Esophagus squamous epithelium (tissue), 5 donors: ENCODE results near the gene SIN3A. TPM values are rescaled to one million over a fixed set of nuclear protein-coding genes. Genes with fewer than 3 reads are reported as not detected.
"Not testable (repeated sequence)": the region's sequence is repeated elsewhere in the genome, so short reads cannot be mapped to it uniquely, and the experiment has no call there.

ENCODE experiments used
- DNase-seq: peaks from one replicate; lab custom pipeline; 2025; lab: John Stamatoyannopoulos, UW
- H3K27ac ChIP-seq, 4 donors: fragments of 200-600 bp; sonication (generic); one replicate each; pipeline ENCODE4 v1.5.1; 2016 to 2019; ENCODE audit warnings: mild to moderate bottlenecking in 1 of 4
- H3K27me3 ChIP-seq, 4 donors: fragments of 200-600 bp; sonication (generic); 1 replicate in 3 of 4; 2 replicates in 1 of 4; pipeline versions ENCODE4 v1.5.1 to v1.6.0; 2017 to 2021; ENCODE audit warnings: antibody characterized with exemption in 1 of 4
- H3K36me3 ChIP-seq, 3 donors: fragments of 200-600 bp; sonication (generic); one replicate each; pipeline ENCODE4 v1.5.1; 2016 to 2019
- H3K4me1 ChIP-seq, 3 donors: fragments of 200-600 bp; sonication (generic); one replicate each; pipeline ENCODE4 v1.5.1; 2017 to 2019
- H3K4me3 ChIP-seq, 4 donors: fragments of 200-600 bp; sonication (generic); 1 replicate in 3 of 4; 2 replicates in 1 of 4; pipeline ENCODE4 v1.5.1; 2016 to 2019; ENCODE audit warnings: mild to moderate bottlenecking in 2 of 4, moderate library complexity in 1 of 4
- H3K9me3 ChIP-seq, 3 donors: fragments of 200-600 bp; sonication (generic); one replicate each; pipeline ENCODE4 v1.5.1; 2016 to 2019
- POLR2A ChIP-seq, 4 donors: fragments of 450-650 bp; IDR thresholded peaks; one replicate each; pipeline ENCODE4 v1.6.1; 2017; ENCODE audit warnings: antibody characterized with exemption in 4 of 4, mild to moderate bottlenecking in 4 of 4, moderate library complexity in 3 of 4
- WGBS, 2 donors: methylation state at CpG; one replicate each; pipeline ENCODE4 v1.1.5; 2018; 5-methylcytosine and 5-hydroxymethylcytosine counted together
- intact Hi-C: fragments of 100-400 bp; cut with DNase I; formaldehyde crosslinking; loops from one replicate; pipeline ENCODE4 v1.15.0; 2022
- total RNA-seq, 4 donors: library from RNA; depleted of rRNA; stranded (reverse); fragments of >200 nt; gene quantifications; one replicate each; pipeline ENCODE4 v1.1.0, GENCODE V29; 2016
- TF ChIP-seq, protein P1 (sequence below), 6 experiments: fragments of 450-650 bp in 4 of 6; fragments of 200-600 bp in 2 of 6; sonication (generic) in 2 of 6; IDR thresholded peaks; one replicate each; pipeline ENCODE4 v1.5.1; 2016 to 2019; ENCODE audit warnings: antibody characterized with exemption in 6 of 6, mild to moderate bottlenecking in 4 of 6, moderate library complexity in 4 of 6
- donor health status: DM: yes; HTN: yes; CAD: no.

The SIN3A gene
- total RNA-seq, result 10 to 100 TPM; 22.3 to 49.8 (median 26.0) TPM

DNA sequence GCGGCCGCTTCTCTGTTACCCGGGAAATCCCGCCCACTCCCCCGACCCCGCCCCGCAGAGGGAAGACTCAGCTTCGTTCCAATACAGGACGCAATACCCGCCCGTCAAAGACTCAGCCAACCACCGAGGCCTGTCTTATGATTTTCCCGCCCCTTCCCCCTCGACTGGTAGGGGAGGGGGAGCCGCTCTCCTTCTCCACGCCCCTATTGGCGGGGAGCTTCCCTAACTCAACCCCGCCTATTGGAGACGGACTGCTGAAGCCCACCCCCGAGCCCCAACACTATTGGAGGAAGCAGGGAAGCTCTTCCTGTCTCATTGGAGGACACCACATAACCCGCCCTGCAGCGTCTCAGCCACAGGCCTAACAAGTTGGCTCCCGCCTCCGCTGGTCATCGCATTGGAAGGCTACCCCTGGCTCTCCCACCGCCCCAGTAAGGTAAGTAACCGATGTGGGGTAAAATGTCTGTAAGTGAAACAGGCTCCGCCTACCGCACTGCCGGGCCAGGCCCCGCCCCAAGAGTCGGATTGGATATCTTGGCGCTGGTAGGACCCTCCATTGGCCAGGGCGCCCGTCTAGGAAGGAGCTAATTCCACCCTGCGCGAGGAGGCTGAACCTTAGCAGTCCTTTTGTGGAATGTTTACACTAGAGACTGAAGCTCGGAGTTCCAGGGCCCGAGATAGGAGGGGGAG, at the start of gene SIN3A:
TSS of gene SIN3A (minus strand) at position 17 of the 690 bp plus-strand sequence. CDS start 21,315 bp downstream, outside the sequence.
- WGBS, 2 donors, result 0% methylated on average over 2 to 6 of the region's 39 CpGs
- Histone ChIP-seq H3K27me3 (no peaks in the 10 kb centered on the region), H3K27ac (peak within 1 kb of the TSS; percentile 94 to 100 (median 100)), H3K36me3 (peaks cover 0 to 10% (median 0%) of the 10 kb centered on the region in 3 donors), H3K4me1 (peaks cover 11 to 58% (median 15%) of the 10 kb centered on the region in 3 donors), H3K9me3 (no peaks in the 10 kb centered on the region), H3K4me3 (peak within 1 kb of the TSS; percentile 79 to 98 (median 88))
- intact Hi-C loops, result no loop called here
- TF ChIP-seq, protein P1, sequence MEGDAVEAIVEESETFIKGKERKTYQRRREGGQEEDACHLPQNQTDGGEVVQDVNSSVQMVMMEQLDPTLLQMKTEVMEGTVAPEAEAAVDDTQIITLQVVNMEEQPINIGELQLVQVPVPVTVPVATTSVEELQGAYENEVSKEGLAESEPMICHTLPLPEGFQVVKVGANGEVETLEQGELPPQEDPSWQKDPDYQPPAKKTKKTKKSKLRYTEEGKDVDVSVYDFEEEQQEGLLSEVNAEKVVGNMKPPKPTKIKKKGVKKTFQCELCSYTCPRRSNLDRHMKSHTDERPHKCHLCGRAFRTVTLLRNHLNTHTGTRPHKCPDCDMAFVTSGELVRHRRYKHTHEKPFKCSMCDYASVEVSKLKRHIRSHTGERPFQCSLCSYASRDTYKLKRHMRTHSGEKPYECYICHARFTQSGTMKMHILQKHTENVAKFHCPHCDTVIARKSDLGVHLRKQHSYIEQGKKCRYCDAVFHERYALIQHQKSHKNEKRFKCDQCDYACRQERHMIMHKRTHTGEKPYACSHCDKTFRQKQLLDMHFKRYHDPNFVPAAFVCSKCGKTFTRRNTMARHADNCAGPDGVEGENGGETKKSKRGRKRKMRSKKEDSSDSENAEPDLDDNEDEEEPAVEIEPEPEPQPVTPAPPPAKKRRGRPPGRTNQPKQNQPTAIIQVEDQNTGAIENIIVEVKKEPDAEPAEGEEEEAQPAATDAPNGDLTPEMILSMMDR (IDR thresholded peaks at IDR 0.05), result no peak
- TF ChIP-seq POLR2A (IDR thresholded peaks at IDR 0.05), result peak in 2 of 4 donors; percentile 63 to 84
- DNase-seq, result peak; percentile 98

DNA sequence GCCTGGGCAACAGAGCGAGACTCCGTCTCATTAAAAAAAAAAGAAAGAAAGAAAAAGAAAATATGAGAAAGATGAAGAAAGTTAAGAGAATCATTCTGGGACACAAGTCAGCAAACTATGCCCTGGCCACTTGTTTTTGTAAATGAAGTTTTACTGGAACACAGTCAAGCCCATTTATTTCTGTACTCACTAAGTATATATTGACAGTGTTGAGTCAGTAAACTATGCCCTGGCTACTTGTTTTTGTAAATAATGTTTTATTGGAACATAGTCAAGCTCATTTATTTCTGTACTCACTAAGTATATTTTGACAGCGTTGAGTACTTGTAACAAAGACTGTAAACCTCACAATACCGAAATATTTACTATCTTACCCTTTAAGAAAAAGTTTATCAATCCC, 42.2 kb upstream of the SIN3A start:
- no peaks in the 10 kb centered on the region for H3K9me3 ChIP-seq
- DNase-seq, result no peak
- no peak overlapping the region for H3K27ac ChIP-seq
- H3K36me3 ChIP-seq, result peaks cover 0 to 70% (median 0%) of the 10 kb centered on the region in 3 donors
- WGBS, 2 donors, result 86 to 89% methylated on average over 4 of the region's 4 CpGs
- H3K4me1 ChIP-seq, result no peaks in the 10 kb centered on the region
- no peak overlapping the region for H3K4me3 ChIP-seq
- TF ChIP-seq, protein P1 (IDR thresholded peaks at IDR 0.05), result no peak
- TF ChIP-seq POLR2A (IDR thresholded peaks at IDR 0.05), result no peak
- intact Hi-C loops, result no loop called here
- H3K27me3 ChIP-seq, result no peaks in the 10 kb centered on the region

DNA sequence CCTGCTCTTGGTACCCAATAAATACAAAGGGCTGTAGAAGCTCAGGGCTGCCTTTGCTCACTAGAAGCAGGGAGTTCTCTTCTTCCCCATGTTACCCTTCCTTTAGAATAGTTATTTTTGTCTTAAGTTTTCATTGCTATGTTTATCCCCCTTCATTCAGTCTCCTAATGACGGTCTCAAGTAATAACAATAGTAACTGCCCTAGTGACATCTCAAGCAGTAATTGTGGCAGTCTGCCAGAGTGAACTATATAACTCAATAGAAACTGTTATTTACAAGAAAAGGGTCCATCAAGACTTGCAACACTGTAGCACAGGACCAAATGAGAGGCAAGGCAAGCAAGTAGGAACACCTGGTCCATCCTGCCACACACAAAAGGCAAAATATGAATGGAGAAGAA, 32.5 kb upstream of the SIN3A start:
- Histone ChIP-seq H3K27ac (no peak overlapping the region), H3K4me3 (no peak overlapping the region), H3K9me3 (no peaks in the 10 kb centered on the region), H3K36me3 (peaks cover 0 to 61% (median 5%) of the 10 kb centered on the region in 3 donors), H3K4me1 (no peaks in the 10 kb centered on the region), H3K27me3 (no peaks in the 10 kb centered on the region)
- intact Hi-C loops, result no loop called here
- TF ChIP-seq POLR2A (IDR thresholded peaks at IDR 0.05), result no peak
- TF ChIP-seq, protein P1 (IDR thresholded peaks at IDR 0.05), result no peak
- no peak for DNase-seq
- 54 to 82% methylated on average over 1 of the region's 1 CpG for WGBS, 2 donors

DNA sequence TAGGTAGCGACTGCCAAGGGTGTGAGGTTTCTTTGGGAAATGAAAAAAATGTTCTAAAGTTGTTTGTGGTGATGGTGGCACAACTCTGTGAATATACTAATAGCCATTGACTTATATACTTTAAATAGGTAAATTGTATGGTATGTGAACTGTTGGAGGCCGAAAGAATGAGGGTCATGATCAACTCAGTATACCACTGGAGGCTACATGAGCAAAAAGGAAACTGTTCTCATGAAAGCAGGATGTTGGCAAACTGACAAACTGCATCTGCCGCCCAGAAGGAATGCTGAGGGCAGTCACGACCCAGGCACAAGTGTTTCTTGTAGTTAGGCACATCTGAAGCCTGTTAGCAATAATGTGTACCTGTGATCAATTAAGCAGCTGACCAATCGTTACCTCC, 32.1 kb upstream of the SIN3A start:
- not testable (repeated sequence) for H3K27ac ChIP-seq
- 82 to 87% methylated on average over 5 of the region's 5 CpGs for WGBS, 2 donors

DNA sequence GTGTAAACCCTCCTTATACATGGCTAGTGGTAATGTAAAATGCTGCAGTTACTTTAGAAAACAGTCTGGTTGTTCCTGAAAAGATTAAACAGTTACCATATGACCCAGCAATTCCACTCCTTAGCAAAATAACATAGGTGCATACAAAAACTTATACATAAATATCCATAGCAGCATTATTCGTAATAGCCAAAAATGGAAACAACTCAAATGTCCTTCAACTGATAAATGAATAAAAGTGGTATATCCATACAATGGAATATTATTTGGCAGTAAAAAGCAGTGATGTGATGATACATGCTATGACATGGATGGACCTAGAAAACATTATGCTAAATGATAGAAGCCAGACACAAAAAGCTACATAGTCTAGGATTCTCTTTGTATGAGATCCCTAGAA, 31.6 kb upstream of the SIN3A start:
- intact Hi-C loops, result no loop called here
- no peak overlapping the region for H3K27ac ChIP-seq
- peaks cover 4 to 61% (median 6%) of the 10 kb centered on the region in 3 donors for H3K36me3 ChIP-seq
- TF ChIP-seq, protein P1 (IDR thresholded peaks at IDR 0.05), result no peak
- no peak for TF ChIP-seq POLR2A (IDR thresholded peaks at IDR 0.05)
- no peaks in the 10 kb centered on the region for H3K9me3 ChIP-seq
- H3K4me3 ChIP-seq, result no peak overlapping the region
- WGBS, 2 donors, result 85 to 96% methylated on average over 1 of the region's 1 CpG
- no peaks in the 10 kb centered on the region for H3K4me1 ChIP-seq
- no peaks in the 10 kb centered on the region for H3K27me3 ChIP-seq
- no peak for DNase-seq

More for the DNA sequence above, 32.1 kb upstream of the SIN3A start:
- peaks cover 3 to 61% (median 5%) of the 10 kb centered on the region in 3 donors for H3K36me3 ChIP-seq
- H3K4me3 ChIP-seq, H3K27me3 ChIP-seq, H3K9me3 ChIP-seq, intact Hi-C loops, H3K4me1 ChIP-seq, DNase-seq: not testable (repeated sequence)

DNA sequence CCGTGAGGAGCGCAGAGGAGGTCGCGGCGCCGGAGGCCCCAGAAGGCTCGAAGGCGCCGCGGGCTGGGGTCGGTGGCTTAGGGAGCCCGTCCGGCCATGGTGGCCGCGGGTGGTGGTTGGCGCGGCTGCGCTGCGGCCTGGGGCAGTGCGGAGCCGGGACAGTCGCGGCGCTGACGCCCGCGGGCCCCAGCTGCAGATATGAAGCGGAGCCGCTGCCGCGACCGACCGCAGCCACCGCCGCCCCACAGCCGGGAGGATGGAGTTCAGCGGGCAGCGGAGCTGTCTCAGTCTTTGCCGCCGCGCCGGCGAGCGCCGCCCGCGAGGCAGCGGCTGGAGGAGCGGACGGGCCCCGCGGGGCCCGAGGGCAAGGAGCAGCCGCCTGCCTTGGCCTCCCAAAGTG, 29.0 kb upstream of the SIN3A start:
- H3K9me3 ChIP-seq, H3K4me1 ChIP-seq, DNase-seq, H3K27me3 ChIP-seq, H3K27ac ChIP-seq, intact Hi-C loops, H3K4me3 ChIP-seq: not testable (repeated sequence)
- peaks cover 4 to 62% (median 9%) of the 10 kb centered on the region in 3 donors for H3K36me3 ChIP-seq
- WGBS, 2 donors, result 85 to 97% methylated on average over 10 to 12 of the region's 54 CpGs
